NCI-H446 (cell line): Measurements from ENCODE around the gene EBF3.

Source experiments
- DNase-seq, 2 experiments: peaks; one replicate each; lab custom pipeline; 2025; lab: John Stamatoyannopoulos, UW

The EBF3 gene

DNA sequence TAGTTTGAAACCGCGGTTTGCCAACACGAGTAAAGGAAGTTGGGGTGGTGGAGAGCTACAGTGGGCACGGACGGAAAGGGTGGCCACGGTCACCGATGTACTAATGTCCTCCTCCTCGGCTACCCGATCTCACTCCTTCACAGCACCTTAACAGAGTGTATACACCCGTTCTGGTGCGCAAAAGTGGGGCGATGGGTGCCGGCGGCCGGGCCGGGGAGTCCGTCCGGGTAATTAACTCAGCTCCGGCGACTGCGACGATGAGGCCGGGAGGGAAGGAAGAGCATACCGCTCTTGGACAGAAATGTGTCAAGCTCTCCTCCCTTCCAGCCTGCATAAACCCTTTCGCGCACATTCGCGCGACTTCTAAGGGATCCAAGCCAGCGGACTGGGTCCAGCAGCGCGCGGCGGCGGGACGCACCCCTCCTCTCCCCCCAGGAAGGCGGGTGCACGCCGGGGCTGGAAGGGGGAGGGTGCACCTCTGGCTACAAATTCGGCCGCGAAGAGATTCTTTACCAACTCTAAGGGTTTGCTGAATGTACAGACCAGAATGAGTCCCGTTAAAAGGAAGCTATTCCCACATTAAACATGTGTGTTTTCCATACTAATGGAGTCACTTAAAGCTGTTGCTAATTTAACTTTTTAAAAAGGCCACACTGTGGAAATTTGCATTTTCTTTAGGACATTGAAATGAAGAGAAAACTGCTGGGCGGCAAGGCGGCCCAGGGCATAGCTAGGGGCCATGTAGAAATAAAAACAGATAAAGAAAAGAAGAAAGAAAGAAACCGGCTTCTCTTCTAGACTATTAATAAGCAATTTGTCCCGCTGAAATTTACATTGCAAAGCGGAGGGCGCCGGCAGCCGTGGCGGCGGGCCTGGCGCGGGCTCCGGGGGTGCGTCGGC is 6.6 kb upstream of the EBF3 start:
- DNase-seq = no peak

DNA sequence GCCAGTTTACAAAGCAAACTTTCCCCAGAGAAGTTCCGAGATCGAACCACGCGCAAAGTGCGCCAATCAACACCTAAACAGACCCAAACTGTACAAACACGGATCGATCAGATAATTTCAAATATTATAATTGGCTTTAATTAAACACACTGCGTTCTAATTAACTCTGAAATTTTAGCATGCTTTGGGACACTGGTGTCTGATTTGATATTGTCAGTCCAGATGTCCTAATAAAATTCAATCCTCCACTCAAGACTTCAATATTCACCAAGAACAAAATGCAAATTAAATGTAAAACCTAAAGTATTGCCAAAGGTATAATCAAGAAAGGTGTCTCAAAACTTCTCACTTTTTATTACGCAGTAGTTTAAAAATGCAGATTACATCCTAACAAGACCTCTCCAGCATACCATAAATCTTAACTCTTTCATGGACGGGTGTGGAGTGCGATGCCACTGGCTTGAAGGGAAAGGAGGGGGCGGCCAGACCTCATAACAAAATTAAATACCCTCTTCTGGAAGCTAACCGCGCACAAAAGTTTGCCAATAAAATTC is 5.9 kb upstream of the EBF3 start:
- DNase-seq = no peak

GRCh38 chr10:129969184-129969910 is 5.3 kb upstream of the EBF3 start:
- DNase-seq = no peak

DNA sequence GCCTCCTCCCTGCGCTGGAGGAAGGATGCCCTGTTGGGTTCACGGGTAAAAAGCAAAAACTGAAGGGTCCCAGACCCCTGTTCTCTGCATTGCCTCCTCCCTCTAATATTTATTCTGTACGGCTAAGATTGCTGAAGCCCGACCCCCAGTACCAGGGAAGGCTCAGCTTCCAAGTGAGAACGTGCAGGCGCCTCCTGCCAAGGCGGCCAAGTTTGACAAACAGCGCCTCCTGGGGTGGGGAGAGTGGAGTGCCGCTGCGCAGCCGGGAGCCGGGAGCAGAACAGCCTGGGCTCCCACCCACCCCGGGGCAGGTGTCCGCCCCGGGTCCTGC is 4.7 kb upstream of the EBF3 start:
- peak in 1 of 2 experiments; percentile 22 for DNase-seq

- no peak for DNase-seq
Observed at GRCh38 chr10:129968020-129968852, 4.2 kb upstream of the EBF3 start.

DNA sequence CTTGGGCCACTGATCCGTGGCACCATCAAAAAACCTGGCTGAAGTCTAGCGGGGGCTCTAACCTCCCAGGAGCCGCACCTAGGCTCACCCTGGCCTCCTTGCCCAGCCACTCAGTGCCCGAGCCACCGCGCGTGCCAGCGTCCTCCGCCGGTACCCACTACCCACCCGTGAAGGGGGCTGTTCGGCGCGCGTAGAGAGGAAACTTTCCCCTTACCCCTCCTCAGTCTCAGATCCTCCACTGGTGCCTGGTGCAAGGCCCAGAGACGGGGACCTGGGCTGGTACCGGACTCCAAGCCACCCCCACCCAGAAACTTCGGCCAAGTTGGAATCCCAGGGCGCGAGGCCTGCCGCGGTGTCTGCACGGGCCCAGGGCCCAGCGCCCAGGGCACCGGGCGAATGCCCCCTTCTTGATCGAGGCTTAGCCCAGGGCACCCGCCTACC is 3.5 kb upstream of the EBF3 start:
- DNase-seq = no peak

GRCh38 chr10:129966889-129967578 is 3.0 kb upstream of the EBF3 start:
- no peak for DNase-seq

DNA sequence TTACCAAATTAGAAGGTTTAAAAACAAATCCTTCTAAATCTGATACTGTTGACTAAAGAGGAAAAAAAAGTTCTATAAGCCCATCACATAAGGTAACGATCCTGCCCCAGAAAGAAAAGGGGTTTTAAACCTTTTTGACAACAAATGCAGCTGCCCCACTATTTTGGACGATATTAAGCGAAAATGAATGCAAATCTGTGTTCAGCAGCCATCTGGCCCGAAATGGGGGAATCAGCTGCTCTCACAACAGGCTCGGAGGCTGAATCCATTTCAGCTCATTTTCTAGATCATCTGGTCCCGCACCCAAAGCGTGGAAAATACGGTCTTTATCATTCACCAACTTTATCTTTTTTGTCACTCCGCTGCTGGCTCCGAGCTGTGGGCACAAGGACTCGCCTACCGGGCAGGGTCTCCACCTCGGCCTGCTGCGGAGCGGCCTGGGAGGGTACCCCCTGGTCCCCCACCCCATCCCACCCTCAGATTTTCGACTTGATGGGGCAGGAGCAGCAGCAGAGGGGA is 2.4 kb upstream of the EBF3 start:
- no peak for DNase-seq

DNA sequence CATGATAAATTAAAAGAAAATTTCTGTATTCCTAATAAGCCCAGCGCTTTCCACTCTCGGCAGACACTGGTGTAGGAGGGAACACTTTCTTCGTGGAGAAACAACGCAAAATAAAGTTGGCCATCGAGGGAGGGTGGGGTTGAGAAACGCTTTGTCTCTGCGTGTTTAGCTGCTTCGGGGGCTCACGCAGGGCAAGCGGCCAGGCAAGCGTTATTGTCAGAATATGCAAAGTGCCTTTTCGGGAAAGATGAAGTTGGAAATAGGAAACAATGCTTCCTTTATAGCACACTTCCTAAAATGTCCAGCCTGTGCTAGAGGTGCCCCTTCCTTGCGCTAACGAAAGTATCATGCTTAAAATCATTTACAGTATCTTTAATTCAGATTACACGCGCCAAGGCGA is 1.9 kb upstream of the EBF3 start:
- DNase-seq = no peak

DNA sequence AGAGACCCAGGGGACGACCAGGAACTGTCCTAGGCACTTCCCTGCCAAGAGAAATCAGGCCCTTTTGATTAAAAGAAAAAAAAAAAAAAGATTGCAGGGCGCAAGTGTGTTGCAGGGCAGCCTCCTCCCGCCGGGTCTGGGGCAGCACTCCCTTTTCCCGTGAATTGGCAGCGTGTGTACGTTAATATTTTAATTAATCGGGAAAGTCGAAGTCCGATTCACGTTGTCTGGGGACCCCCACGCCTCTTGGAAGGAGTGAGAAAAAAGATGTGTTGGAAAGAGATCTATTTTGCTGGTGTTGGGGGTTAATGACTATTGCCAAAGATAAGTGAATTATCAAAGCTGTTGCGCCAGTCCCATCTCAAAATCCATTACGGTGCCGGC is 1.3 kb upstream of the EBF3 start:
- DNase-seq = no peak

GRCh38 chr10:129964611-129965424 is 744 bp upstream of the EBF3 start:
- DNase-seq = no peak

DNA sequence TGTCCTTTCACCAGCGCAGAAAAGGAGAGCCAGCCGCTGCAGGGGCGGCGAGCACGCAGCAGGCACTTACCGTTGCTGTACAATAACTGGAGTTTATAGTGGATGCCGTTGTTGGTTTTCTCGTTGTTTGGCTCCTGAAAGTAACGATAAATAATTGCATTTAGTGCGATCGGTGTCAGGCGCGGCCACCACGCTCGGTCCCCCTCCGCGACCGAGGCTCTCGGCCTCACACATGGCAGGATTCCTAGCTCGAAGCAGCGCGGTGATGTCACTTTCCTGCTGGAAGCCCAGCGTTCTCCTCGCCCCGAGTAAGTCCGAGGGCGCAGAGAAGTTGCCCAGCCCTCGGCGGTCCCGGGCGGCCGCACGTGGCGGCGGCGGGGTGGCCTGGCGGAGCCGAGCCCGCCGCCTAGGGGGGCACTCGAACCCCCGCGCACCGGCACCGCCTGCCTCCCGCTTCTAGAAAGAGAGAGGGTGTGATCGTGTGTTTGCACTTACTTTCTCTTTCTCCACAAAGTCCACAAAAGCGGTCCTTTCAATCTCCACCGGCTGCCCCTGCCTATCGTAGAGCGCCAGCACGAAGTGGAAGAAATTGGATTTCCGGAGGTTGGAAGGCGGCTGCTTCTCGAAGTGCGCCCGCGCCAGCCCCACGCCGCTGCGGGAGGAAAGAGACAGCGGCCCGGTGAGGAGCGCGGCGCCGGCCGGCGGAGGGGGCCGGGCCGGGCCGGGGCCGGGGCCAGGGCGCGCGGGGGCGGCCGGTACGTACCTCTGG is 1.0 kb downstream of the EBF3 start:
- DNase-seq = peak in 1 of 2 experiments; percentile 28

DNA sequence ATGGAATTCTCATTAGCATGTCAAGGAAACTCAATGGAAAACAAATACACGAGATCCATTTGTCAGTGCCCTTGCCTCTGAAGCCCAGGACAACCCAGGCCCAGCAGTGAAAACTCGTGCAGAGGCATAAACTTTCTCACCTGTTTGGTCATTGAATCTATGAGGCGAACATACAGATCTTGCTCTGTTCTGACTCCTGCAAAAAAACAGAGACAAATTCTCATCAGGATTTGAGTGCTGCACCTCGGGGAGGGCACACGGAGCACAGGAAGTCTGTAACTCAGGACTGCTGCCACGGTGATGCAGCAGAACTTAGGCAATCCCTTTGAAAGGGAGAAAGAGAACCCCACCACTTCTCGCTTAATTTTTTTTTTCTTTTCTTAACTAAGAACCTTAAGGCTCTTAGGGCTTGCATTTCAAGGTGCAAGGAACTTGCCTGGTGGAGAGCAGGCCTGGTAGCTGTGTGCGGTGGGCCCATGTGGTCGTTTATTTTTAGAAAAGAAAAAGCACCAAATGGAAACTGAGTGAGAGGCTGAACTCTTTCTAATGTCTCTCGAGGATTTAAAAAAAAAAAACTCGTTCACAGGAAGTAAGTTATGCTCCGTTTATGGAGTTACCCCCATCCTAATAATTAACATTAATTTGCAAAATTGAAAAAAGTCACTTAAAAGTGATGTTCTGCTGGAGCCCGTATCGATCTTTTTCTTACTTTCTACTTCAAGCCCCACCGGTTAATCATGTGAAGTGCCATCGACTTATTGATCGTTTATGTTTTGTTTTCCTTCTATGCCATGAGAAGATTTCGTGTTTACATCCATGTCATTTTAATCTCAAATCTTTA is 1.8 kb downstream of the EBF3 start:
- no peak for DNase-seq

DNA sequence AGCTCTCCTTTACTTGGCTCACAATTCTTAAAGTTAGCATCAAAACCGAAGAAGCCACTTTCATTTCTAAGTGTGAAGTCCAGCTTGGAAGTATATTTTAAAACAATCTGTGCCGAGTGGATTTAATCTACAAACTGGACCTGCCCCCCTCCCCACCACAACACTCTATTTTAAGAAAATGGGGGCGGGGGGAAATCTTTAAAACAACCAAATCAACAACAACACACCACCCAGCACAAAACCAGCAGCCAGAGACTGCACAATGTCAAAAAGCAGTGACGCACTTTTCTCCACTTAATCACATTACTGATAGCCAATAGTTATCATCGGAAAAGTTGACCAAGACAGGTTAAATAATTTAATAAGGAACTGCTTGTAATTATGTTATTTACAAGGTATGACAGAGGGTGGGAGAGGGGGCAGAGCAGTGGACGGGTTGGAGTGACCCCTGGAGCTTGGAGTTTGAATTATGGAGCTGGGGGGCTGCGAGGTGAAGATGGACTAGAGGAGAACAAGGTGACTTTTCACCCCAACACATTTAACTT is 2.8 kb downstream of the EBF3 start:
- no peak for DNase-seq

GRCh38 chr10:129960481-129961156 is 3.5 kb downstream of the EBF3 start:
- DNase-seq = no peak

GRCh38 chr10:129959544-129960480 is 4.3 kb downstream of the EBF3 start:
- DNase-seq = peak; percentile 24 to 54
